ENCODE measurements around the gene GRIK1.

- TF ChIP-seq POLR2AphosphoS5 (IDR thresholded peaks at IDR 0.05) (no peak), EP300 (IDR thresholded peaks at IDR 0.05) (no peak), POLR2A (IDR thresholded peaks at IDR 0.05) (no peak)
- TF ChIP-seq, protein P1, sequence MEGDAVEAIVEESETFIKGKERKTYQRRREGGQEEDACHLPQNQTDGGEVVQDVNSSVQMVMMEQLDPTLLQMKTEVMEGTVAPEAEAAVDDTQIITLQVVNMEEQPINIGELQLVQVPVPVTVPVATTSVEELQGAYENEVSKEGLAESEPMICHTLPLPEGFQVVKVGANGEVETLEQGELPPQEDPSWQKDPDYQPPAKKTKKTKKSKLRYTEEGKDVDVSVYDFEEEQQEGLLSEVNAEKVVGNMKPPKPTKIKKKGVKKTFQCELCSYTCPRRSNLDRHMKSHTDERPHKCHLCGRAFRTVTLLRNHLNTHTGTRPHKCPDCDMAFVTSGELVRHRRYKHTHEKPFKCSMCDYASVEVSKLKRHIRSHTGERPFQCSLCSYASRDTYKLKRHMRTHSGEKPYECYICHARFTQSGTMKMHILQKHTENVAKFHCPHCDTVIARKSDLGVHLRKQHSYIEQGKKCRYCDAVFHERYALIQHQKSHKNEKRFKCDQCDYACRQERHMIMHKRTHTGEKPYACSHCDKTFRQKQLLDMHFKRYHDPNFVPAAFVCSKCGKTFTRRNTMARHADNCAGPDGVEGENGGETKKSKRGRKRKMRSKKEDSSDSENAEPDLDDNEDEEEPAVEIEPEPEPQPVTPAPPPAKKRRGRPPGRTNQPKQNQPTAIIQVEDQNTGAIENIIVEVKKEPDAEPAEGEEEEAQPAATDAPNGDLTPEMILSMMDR (IDR thresholded peaks at IDR 0.05): no peak
Observed at GRCh38 chr21:29909571-29909970, 30.2 kb downstream of the GRIK1 start.

Measured in suprapubic skin (tissue), 4 donors.